GM19043 (cell line): Measurements from ENCODE around the gene GNG12.

ENCODE experiments used
- ATAC-seq: cut with Tn5 transposase; IDR thresholded peaks from one replicate; pipeline ENCODE4 v1.9.1; 2021; ENCODE audit warnings: low read depth; ENCODE audit not compliant: unreplicated experiment

Gene GNG12

GRCh38 chr1:67759066-67759465, 74.2 kb downstream of the GNG12 start:
- no peak for ATAC-seq

GRCh38 chr1:67755619-67756018, 77.6 kb downstream of the GNG12 start:
- ATAC-seq = no peak

- ATAC-seq = no peak
Observed at GRCh38 chr1:67755160-67755559, 78.1 kb downstream of the GNG12 start.

- ATAC-seq = no peak
Observed at GRCh38 chr1:67754526-67754920, 78.7 kb downstream of the GNG12 start.

- ATAC-seq = no peak
Observed at GRCh38 chr1:67753776-67754525, 79.3 kb downstream of the GNG12 start.

- ATAC-seq = no peak
Observed at GRCh38 chr1:67752306-67752705, 81.0 kb downstream of the GNG12 start.

- no peak for ATAC-seq
Observed at GRCh38 chr1:67750691-67751054, 82.6 kb downstream of the GNG12 start.

GRCh38 chr1:67749844-67750690, 83.2 kb downstream of the GNG12 start:
- ATAC-seq = no peak

- no peak for ATAC-seq
Observed at GRCh38 chr1:67749263-67749843, 83.9 kb downstream of the GNG12 start.

- ATAC-seq = peak; percentile 84
Observed at GRCh38 chr1:67748630-67749029, 84.6 kb downstream of the GNG12 start.

- no peak for ATAC-seq
Observed at GRCh38 chr1:67747671-67748546, 85.4 kb downstream of the GNG12 start.

GRCh38 chr1:67745875-67746698, 87.2 kb downstream of the GNG12 start:
- ATAC-seq = no peak

GRCh38 chr1:67743072-67743725, 90.1 kb downstream of the GNG12 start:
- no peak for ATAC-seq

GRCh38 chr1:67741736-67742135, 91.5 kb downstream of the GNG12 start:
- ATAC-seq = no peak

- ATAC-seq = no peak
Observed at GRCh38 chr1:67741121-67741520, 92.1 kb downstream of the GNG12 start.

GRCh38 chr1:67740543-67740942, 92.7 kb downstream of the GNG12 start:
- ATAC-seq = no peak

GRCh38 chr1:67739361-67739760, 93.9 kb downstream of the GNG12 start:
- no peak for ATAC-seq

GRCh38 chr1:67738401-67738800, 94.9 kb downstream of the GNG12 start:
- ATAC-seq = no peak

- ATAC-seq = no peak
Observed at GRCh38 chr1:67737875-67738274, 95.4 kb downstream of the GNG12 start.
